ENCODE measurements around the gene ZNF140. TPM values are rescaled to one million over a fixed set of nuclear protein-coding genes. Genes with fewer than 3 reads are reported as not detected.

The ZNF140 gene
- total and polyA plus RNA-seq, 2 of the 13 experiments (the other 11 are each of a cell fraction or from before 2014, with no cell fraction given) = 8.7 to 13.5 TPM

DNA sequence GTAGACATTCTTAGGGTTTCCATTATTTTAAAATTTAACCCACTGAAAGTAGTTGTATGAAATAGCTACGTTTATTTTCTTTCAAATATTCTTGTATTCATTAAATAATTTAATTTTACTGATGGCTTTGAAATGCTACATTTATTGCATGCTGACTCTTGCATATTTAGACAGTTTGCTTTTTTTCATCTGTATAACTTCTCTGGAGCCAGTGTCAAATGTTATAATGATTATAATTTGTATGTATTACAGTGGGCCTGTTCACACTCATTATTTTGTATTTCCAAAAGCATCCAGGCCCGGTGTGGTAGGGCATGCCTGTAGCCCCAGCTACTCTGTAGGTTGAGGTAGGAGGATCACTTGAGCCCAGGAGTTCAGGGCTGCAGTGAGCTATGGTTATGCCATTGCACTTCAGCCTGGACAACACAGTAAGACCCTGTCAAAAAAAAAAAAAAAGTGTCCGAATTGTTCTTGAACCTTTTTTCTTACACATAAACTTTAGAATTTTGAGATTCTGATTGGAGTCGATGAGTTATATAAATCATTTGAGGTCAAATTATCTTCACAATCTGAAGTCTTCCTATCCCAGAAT lies 42.5 kb upstream of the ZNF140 start:
- Histone ChIP-seq H3K36me3 (replicated peaks in 1 of 2; ENCODE audit: control insufficient read depth in 1 of 2, insufficient read depth in 2 of 2, low read length in 2 of 2) (peaks cover 7 to 24% of the 10 kb centered on the region in 2 experiments), H4K20me1 (ENCODE audit: insufficient read depth, low read length) (no peaks in the 10 kb centered on the region), H3K4me2 (ENCODE audit: low read depth, low read length) (peak overlapping the region; percentile 69), H3K9me3 (ENCODE audit: low read length) (peaks cover 72% of the 10 kb centered on the region), H3K4me1 (ENCODE audit: insufficient read depth, low read length) (no peaks in the 10 kb centered on the region), H2AFZ (ENCODE audit: low read length) (no peak overlapping the region), H3K27ac (ENCODE audit: extremely low read length, insufficient read depth, low read length) (peak overlapping the region; percentile 97), H3K79me2 (ENCODE audit: insufficient read depth, low read length) (peaks cover 14% of the 10 kb centered on the region), H3K9ac (ENCODE audit: insufficient read depth, low read depth, low read length) (peak overlapping the region; percentile 98), H3K4me3 (replicated peaks in 1 of 3; ENCODE audit: insufficient read depth in 1 of 3, low read depth in 2 of 3, low read length in 3 of 3) (peak overlapping the region; percentile 78 to 94 (median 81)), H3K27me3 (ENCODE audit: control insufficient read depth in 1 of 2, insufficient read depth in 2 of 2, low read length in 2 of 2) (no peaks in the 10 kb centered on the region)
- WGBS (ENCODE audit: low lambda C conversion rate) = 62% methylated on average over 4 of the region's 4 CpGs
- POLR2A ChIA-PET = interaction anchor here (1.0 to 2.3 kb wide), 6 partner anchors 42 to 92 kb away, joined by 3 to 8 read pairs (median 4); partner anchors contain the start of genes ZNF10, ZNF26 and ZNF891
- intact Hi-C loops (cut with micrococcal nuclease; ENCODE audit: unreplicated experiment) = no loop called here
- no peak for DNase-seq (ENCODE audit: low spot score)
- no peak for ATAC-seq
- CTCF ChIA-PET (ENCODE audit: low intra/inter-chr PET ratio, low total read pairs) = no interaction called here
- no peak for FAIRE-seq
- TF ChIP-seq, protein P1, sequence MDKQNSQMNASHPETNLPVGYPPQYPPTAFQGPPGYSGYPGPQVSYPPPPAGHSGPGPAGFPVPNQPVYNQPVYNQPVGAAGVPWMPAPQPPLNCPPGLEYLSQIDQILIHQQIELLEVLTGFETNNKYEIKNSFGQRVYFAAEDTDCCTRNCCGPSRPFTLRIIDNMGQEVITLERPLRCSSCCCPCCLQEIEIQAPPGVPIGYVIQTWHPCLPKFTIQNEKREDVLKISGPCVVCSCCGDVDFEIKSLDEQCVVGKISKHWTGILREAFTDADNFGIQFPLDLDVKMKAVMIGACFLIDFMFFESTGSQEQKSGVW (CRISPR knock-in tag; IDR thresholded peaks at IDR 0.05; ENCODE audit: borderline replicate concordance) = 0 out of 2 replicates have a peak, but pooled peaks have one; percentile 9
- no peak for TF ChIP-seq ZNF577 (CRISPR knock-in tag; IDR thresholded peaks at IDR 0.05; ENCODE audit: borderline replicate concordance, low read depth)
- TF ChIP-seq HES4 (CRISPR knock-in tag; IDR thresholded peaks at IDR 0.05; ENCODE audit: borderline replicate concordance) = no peak
- no peak for TF ChIP-seq ZNF234 (CRISPR knock-in tag; conservative IDR thresholded peaks at IDR 0.05)
- TF ChIP-seq, protein P2, sequence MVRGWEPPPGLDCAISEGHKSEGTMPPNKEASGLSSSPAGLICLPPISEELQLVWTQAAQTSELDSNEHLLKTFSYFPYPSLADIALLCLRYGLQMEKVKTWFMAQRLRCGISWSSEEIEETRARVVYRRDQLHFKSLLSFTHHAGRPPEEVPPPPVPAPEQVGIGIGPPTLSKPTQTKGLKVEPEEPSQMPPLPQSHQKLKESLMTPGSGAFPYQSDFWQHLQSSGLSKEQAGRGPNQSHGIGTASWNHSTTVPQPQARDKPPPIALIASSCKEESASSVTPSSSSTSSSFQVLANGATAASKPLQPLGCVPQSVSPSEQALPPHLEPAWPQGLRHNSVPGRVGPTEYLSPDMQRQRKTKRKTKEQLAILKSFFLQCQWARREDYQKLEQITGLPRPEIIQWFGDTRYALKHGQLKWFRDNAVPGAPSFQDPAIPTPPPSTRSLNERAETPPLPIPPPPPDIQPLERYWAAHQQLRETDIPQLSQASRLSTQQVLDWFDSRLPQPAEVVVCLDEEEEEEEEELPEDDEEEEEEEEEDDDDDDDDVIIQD (CRISPR knock-in tag; IDR thresholded peaks at IDR 0.05; ENCODE audit: low read depth) = no peak
- peak; percentile 88 for TF ChIP-seq ZNF121 (CRISPR knock-in tag; IDR thresholded peaks at IDR 0.05)
- no peak for TF ChIP-seq SALL2 (CRISPR knock-in tag; IDR thresholded peaks at IDR 0.05)
- TF ChIP-seq, protein P3, sequence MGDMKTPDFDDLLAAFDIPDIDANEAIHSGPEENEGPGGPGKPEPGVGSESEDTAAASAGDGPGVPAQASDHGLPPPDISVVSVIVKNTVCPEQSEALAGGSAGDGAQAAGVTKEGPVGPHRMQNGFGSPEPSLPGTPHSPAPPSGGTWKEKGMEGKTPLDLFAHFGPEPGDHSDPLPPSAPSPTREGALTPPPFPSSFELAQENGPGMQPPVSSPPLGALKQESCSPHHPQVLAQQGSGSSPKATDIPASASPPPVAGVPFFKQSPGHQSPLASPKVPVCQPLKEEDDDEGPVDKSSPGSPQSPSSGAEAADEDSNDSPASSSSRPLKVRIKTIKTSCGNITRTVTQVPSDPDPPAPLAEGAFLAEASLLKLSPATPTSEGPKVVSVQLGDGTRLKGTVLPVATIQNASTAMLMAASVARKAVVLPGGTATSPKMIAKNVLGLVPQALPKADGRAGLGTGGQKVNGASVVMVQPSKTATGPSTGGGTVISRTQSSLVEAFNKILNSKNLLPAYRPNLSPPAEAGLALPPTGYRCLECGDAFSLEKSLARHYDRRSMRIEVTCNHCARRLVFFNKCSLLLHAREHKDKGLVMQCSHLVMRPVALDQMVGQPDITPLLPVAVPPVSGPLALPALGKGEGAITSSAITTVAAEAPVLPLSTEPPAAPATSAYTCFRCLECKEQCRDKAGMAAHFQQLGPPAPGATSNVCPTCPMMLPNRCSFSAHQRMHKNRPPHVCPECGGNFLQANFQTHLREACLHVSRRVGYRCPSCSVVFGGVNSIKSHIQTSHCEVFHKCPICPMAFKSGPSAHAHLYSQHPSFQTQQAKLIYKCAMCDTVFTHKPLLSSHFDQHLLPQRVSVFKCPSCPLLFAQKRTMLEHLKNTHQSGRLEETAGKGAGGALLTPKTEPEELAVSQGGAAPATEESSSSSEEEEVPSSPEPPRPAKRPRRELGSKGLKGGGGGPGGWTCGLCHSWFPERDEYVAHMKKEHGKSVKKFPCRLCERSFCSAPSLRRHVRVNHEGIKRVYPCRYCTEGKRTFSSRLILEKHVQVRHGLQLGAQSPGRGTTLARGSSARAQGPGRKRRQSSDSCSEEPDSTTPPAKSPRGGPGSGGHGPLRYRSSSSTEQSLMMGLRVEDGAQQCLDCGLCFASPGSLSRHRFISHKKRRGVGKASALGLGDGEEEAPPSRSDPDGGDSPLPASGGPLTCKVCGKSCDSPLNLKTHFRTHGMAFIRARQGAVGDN (CRISPR knock-in tag; IDR thresholded peaks at IDR 0.05) = no peak
- TF ChIP-seq TEAD2 (CRISPR knock-in tag; IDR thresholded peaks at IDR 0.05) = no peak
- no peak for TF ChIP-seq ZBTB42 (CRISPR knock-in tag; IDR thresholded peaks at IDR 0.05)
- TF ChIP-seq, protein P4, sequence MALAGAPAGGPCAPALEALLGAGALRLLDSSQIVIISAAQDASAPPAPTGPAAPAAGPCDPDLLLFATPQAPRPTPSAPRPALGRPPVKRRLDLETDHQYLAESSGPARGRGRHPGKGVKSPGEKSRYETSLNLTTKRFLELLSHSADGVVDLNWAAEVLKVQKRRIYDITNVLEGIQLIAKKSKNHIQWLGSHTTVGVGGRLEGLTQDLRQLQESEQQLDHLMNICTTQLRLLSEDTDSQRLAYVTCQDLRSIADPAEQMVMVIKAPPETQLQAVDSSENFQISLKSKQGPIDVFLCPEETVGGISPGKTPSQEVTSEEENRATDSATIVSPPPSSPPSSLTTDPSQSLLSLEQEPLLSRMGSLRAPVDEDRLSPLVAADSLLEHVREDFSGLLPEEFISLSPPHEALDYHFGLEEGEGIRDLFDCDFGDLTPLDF (CRISPR knock-in tag; IDR thresholded peaks at IDR 0.05) = no peak
- BruUV-seq (replicated peaks) = no TSS peak
- in situ Hi-C loops (cut with HindIII; ENCODE audit: extremely low pct_ligation_motif_present, low pct_unique_long_range_greater_than_20kb) = loop anchor here (5.0 kb wide), 1 partner anchor 51 kb away; the partner anchor contains the start of gene ZNF26

Data from HepG2 (cell line).